ENCODE results near the gene SLC47A1. TPM values are rescaled to one million over a fixed set of nuclear protein-coding genes. Genes with fewer than 3 reads are reported as not detected.

The SLC47A1 gene
- total RNA-seq, 1 experiment from 2014 or later: 0.43 TPM

DNA sequence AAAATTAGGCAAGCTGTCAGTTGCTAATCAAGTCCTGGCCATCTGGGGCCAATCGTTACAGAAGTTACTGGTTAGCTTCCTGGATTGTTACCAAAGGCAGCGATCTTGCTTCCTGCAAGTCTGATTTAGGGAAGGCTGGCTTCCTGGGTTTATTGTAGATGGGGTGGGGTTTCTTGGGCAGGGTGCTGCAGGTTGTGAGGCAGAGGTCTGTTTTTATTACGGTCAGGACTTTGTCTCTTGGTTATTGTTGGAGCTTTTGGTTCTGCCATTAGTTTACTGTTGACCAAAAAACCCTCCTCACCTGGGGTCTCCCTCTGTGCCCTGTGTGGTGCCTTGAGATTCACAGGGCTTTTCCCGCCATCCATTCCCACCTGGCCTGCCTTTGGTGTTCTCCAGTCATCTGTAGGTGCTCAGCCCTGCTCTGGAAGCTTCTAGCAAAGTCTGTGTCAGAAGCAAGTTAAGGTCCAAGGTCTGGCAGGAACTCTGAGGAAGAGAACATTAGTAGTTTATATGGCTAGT, 36.9 kb downstream of the SLC47A1 start:
- no peaks in the 10 kb centered on the region for H3K4me1 Mint-ChIP-seq (ENCODE audit: low read depth, unreplicated experiment)
- DNase-seq: no peak
- Histone ChIP-seq H3K4me1 (no peaks in the 10 kb centered on the region), H3K4me3 (ENCODE audit: low read depth, low read length) (no peak overlapping the region), H3K9me3 (no peaks in the 10 kb centered on the region), H3K36me3 (ENCODE audit: control insufficient read depth, insufficient read depth, low read length) (no peaks in the 10 kb centered on the region; the same call in 1 of the 2 replicates), H3K27me3 (replicated peaks; ENCODE audit: control insufficient read depth, insufficient read depth, low read length) (no peaks in the 10 kb centered on the region)
- intact Hi-C loops (cut with micrococcal nuclease; ENCODE audit: unreplicated experiment): no loop called here
- no peak overlapping the region for H3K4me3 Mint-ChIP-seq (ENCODE audit: unreplicated experiment)
- no peak overlapping the region for H3K27ac Mint-ChIP-seq (ENCODE audit: unreplicated experiment)
- H3K36me3 Mint-ChIP-seq (ENCODE audit: insufficient read depth, unreplicated experiment): no peaks in the 10 kb centered on the region
- BruUV-seq (replicated peaks): no TSS peak
- POLR2A ChIA-PET: no interaction called here
- CTCF ChIA-PET: no interaction called here
- peaks cover 4% of the 10 kb centered on the region for H3K9me3 Mint-ChIP-seq (ENCODE audit: unreplicated experiment)
- no peaks in the 10 kb centered on the region for H3K27me3 Mint-ChIP-seq (ENCODE audit: insufficient read depth, unreplicated experiment)
- TF ChIP-seq, protein P1, sequence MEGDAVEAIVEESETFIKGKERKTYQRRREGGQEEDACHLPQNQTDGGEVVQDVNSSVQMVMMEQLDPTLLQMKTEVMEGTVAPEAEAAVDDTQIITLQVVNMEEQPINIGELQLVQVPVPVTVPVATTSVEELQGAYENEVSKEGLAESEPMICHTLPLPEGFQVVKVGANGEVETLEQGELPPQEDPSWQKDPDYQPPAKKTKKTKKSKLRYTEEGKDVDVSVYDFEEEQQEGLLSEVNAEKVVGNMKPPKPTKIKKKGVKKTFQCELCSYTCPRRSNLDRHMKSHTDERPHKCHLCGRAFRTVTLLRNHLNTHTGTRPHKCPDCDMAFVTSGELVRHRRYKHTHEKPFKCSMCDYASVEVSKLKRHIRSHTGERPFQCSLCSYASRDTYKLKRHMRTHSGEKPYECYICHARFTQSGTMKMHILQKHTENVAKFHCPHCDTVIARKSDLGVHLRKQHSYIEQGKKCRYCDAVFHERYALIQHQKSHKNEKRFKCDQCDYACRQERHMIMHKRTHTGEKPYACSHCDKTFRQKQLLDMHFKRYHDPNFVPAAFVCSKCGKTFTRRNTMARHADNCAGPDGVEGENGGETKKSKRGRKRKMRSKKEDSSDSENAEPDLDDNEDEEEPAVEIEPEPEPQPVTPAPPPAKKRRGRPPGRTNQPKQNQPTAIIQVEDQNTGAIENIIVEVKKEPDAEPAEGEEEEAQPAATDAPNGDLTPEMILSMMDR (IDR thresholded peaks at IDR 0.05; ENCODE audit: insufficient read depth in 1 of 2, low read depth in 1 of 2, low read length in 1 of 2, severe bottlenecking in 1 of 2, unreplicated experiment in 1 of 2): no peak

DNA sequence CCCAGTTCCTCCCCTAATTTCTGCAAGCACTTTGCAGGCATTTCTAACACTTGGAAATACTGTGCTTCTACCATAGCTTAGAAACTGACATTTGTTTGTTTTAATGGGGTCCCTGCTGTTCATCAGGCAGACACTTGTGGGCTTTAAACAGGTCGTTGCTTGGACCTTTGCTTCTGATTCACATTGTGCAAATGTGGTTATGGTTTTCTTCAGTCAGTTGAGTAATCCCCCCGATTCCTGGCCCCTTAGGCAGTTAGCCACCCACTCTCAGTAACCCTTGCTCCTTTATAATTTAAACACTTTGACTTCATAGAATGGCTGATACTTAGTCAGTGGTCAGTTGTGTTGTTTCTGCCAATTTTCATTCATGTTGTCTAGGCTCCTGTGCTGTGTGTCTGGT, 39.4 kb downstream of the SLC47A1 start:
- H3K36me3 ChIP-seq (ENCODE audit: control insufficient read depth, insufficient read depth, low read length): no peaks in the 10 kb centered on the region; the same call in 1 of the 2 replicates
- no peaks in the 10 kb centered on the region for H3K4me1 Mint-ChIP-seq (ENCODE audit: low read depth, unreplicated experiment)
- H3K27me3 ChIP-seq (replicated peaks; ENCODE audit: control insufficient read depth, insufficient read depth, low read length): no peaks in the 10 kb centered on the region
- no peaks in the 10 kb centered on the region for H3K9me3 ChIP-seq
- H3K4me1 ChIP-seq: no peaks in the 10 kb centered on the region
- no peak for DNase-seq
- H3K9me3 Mint-ChIP-seq (ENCODE audit: unreplicated experiment): peaks cover 8% of the 10 kb centered on the region
- H3K36me3 Mint-ChIP-seq (ENCODE audit: insufficient read depth, unreplicated experiment): no peaks in the 10 kb centered on the region
- POLR2A ChIA-PET: no interaction called here
- no peak overlapping the region for H3K27ac Mint-ChIP-seq (ENCODE audit: unreplicated experiment)
- no peak overlapping the region for H3K4me3 ChIP-seq (ENCODE audit: low read depth, low read length)
- intact Hi-C loops (cut with micrococcal nuclease; ENCODE audit: unreplicated experiment): no loop called here
- TF ChIP-seq, protein P1 (IDR thresholded peaks at IDR 0.05; ENCODE audit: insufficient read depth in 1 of 2, low read depth in 1 of 2, low read length in 1 of 2, severe bottlenecking in 1 of 2, unreplicated experiment in 1 of 2): no peak
- no peak overlapping the region for H3K4me3 Mint-ChIP-seq (ENCODE audit: unreplicated experiment)
- no TSS peak for BruUV-seq (replicated peaks)
- CTCF ChIA-PET: interaction anchor here (0.7 kb wide), 1 partner anchor 273 kb away, joined by 3 read pairs; no protein-coding TSS in a partner anchor
- H3K27me3 Mint-ChIP-seq (ENCODE audit: insufficient read depth, unreplicated experiment): no peaks in the 10 kb centered on the region

DNA sequence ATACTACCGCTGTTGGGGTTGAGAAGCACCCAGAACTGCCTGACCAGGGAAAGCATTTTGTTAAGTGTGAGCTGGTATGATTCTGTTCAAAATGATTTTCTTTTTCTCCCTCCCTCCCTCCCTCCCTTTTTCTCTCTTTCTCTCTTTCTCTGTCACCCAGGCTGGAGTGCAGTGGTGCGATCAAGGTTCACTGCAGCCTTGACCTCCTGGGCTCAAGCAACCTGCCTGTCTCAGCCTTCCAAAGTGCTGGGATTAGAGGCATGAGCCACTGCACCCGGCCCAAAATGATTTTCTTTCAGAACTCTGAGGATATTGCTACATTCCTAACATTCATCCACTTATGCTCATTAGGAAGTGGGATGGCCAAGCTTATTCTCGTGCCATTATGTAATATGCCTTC, 41.3 kb downstream of the SLC47A1 start:
- no peaks in the 10 kb centered on the region for H3K36me3 Mint-ChIP-seq (ENCODE audit: insufficient read depth, unreplicated experiment)
- H3K27me3 Mint-ChIP-seq (ENCODE audit: insufficient read depth, unreplicated experiment): no peaks in the 10 kb centered on the region
- no peaks in the 10 kb centered on the region for H3K9me3 ChIP-seq
- ChIA-PET POLR2A (no interaction called here), CTCF (no interaction called here)
- H3K27me3 ChIP-seq (replicated peaks; ENCODE audit: control insufficient read depth, insufficient read depth, low read length): no peaks in the 10 kb centered on the region
- H3K4me3 ChIP-seq (ENCODE audit: low read depth, low read length): no peak overlapping the region
- no TSS peak for BruUV-seq (replicated peaks)
- H3K9me3 Mint-ChIP-seq (ENCODE audit: unreplicated experiment): peaks cover 8% of the 10 kb centered on the region
- no peaks in the 10 kb centered on the region for H3K4me1 Mint-ChIP-seq (ENCODE audit: low read depth, unreplicated experiment)
- TF ChIP-seq, protein P1 (IDR thresholded peaks at IDR 0.05; ENCODE audit: insufficient read depth in 1 of 2, low read depth in 1 of 2, low read length in 1 of 2, severe bottlenecking in 1 of 2, unreplicated experiment in 1 of 2): no peak
- H3K4me3 Mint-ChIP-seq (ENCODE audit: unreplicated experiment): no peak overlapping the region
- H3K36me3 ChIP-seq (ENCODE audit: control insufficient read depth, insufficient read depth, low read length): no peaks in the 10 kb centered on the region; the same call in 1 of the 2 replicates
- no peak overlapping the region for H3K27ac Mint-ChIP-seq (ENCODE audit: unreplicated experiment)
- H3K4me1 ChIP-seq: no peaks in the 10 kb centered on the region
- intact Hi-C loops (cut with micrococcal nuclease; ENCODE audit: unreplicated experiment): no loop called here
- DNase-seq: no peak
